Activated T-cell treated with anti-CD3 and anti-CD28 coated beads, Interleukin-2, amount 50 U/mL, for 72 hours (primary cell): ENCODE measurements around the gene HTR5A. TPM values are rescaled to one million over a fixed set of nuclear protein-coding genes. Genes with fewer than 3 reads are reported as not detected.

Experiments
- ATAC-seq, 2 donors: fragments of 150-1000 bp; cut with Tn5 transposase; replicated peaks in 1 of 2; 2 replicates each; pipeline ENCODE4 v1.10.0; 2021; ENCODE audit warnings: moderate library complexity in 2 of 2, mild to moderate bottlenecking in 1 of 2
- DNase-seq, 2 donors: peaks; one replicate each; pipeline ENCODE4 v3.0.0; 2021 to 2022; ENCODE audit warnings: mixed read lengths in 1 of 2
- H3K27ac Mint-ChIP-seq: one replicate; pipeline ENCODE4 v1.8.0; 2022; ENCODE audit warnings: mild to moderate bottlenecking, moderate library complexity, mixed read lengths
- H3K27me3 Mint-ChIP-seq: one replicate; pipeline ENCODE4 v1.8.0; 2022; ENCODE audit warnings: low read depth, mixed read lengths
- H3K36me3 Mint-ChIP-seq, 2 donors: one replicate each; pipeline ENCODE4 v1.8.0; 2022; ENCODE audit warnings: mixed read lengths in 2 of 2, mild to moderate bottlenecking in 1 of 2; ENCODE audit not compliant: insufficient read depth in 2 of 2
- H3K4me1 Mint-ChIP-seq: one replicate; pipeline ENCODE4 v1.8.0; 2022; ENCODE audit warnings: low read depth, mixed read lengths
- H3K4me3 Mint-ChIP-seq, 2 donors: one replicate each; pipeline ENCODE4 v1.8.0; 2022; ENCODE audit warnings: mild to moderate bottlenecking in 2 of 2, mixed read lengths in 2 of 2, moderate library complexity in 2 of 2
- H3K9me3 Mint-ChIP-seq, 2 donors: one replicate each; pipeline ENCODE4 v1.8.0; 2022; ENCODE audit warnings: mixed read lengths in 2 of 2
- total RNA-seq, 2 donors: library from RNA; stranded (reverse); gene quantifications; one replicate each; pipeline ENCODE4 v1.2.3, GENCODE V29; 2022

HTR5A gene
- total RNA-seq, 2 donors from 2014 or later, result not detected

DNA sequence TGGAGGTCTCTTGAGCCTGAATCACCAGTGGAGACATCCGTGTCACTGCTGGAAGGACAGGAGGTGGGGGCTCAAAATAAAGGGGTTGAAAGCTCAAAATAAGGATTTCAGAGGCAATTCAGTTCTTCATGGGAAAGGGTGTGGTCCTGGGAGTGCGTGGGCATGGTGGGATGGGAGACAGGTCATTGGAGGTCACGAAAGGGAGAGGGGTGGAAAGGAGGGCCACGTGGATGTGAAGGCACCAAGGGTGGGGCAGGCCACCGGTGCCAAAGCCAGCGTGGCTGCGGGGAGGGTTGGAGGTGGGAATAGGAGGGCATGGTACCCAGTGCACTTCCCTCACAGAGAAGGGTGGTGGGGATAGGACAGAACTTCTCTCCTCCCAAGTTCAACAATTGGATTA lies 59.7 kb downstream of the HTR5A start:
- H3K36me3 Mint-ChIP-seq, result no peaks in the 10 kb centered on the region
- H3K9me3 Mint-ChIP-seq, result no peaks in the 10 kb centered on the region
- no peak overlapping the region for H3K4me3 Mint-ChIP-seq
- H3K4me1 Mint-ChIP-seq, result no peaks in the 10 kb centered on the region
- no peak for DNase-seq
- no peak overlapping the region for H3K27ac Mint-ChIP-seq
- peaks cover 23% of the 10 kb centered on the region for H3K27me3 Mint-ChIP-seq
- ATAC-seq, result no peak

DNA sequence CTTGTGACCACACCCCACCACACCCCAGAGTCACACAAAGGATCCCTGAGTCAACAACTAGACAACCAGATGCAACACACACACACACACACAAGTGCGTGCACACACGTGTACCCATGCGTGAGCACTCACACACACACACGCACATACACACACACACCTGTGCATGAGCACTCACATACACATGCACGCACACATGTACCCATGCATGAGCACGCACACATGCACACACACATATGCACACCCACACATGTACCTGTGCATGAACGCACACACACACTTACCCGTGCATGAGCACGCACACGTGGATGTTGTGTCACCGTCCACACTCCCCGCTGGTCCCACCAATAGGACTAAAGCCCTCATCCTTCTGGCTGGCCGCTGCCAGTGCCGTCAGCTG lies 60.4 kb downstream of the HTR5A start:
- H3K27ac Mint-ChIP-seq, result no peak overlapping the region
- H3K4me3 Mint-ChIP-seq, result no peak overlapping the region
- no peaks in the 10 kb centered on the region for H3K36me3 Mint-ChIP-seq
- no peak for DNase-seq
- no peaks in the 10 kb centered on the region for H3K4me1 Mint-ChIP-seq
- peaks cover 17% of the 10 kb centered on the region for H3K27me3 Mint-ChIP-seq
- no peak for ATAC-seq
- no peaks in the 10 kb centered on the region for H3K9me3 Mint-ChIP-seq

GRCh38 chr7:155131090-155131489 lies 61.0 kb downstream of the HTR5A start:
- Mint-ChIP-seq H3K9me3 (no peaks in the 10 kb centered on the region), H3K36me3 (no peaks in the 10 kb centered on the region), H3K27me3 (peaks cover 16% of the 10 kb centered on the region), H3K27ac (no peak overlapping the region), H3K4me1 (no peaks in the 10 kb centered on the region), H3K4me3 (no peak overlapping the region)
- DNase-seq, result no peak
- no peak for ATAC-seq

GRCh38 chr7:155132431-155132830 lies 62.3 kb downstream of the HTR5A start:
- Mint-ChIP-seq H3K27ac (no peak overlapping the region), H3K36me3 (no peaks in the 10 kb centered on the region), H3K27me3 (peaks cover 15% of the 10 kb centered on the region), H3K4me3 (no peak overlapping the region), H3K9me3 (no peaks in the 10 kb centered on the region), H3K4me1 (no peaks in the 10 kb centered on the region)
- DNase-seq, result no peak
- ATAC-seq, result no peak

- Mint-ChIP-seq H3K9me3 (no peaks in the 10 kb centered on the region), H3K4me3 (no peak overlapping the region), H3K27ac (no peak overlapping the region), H3K27me3 (peaks cover 20% of the 10 kb centered on the region), H3K4me1 (no peaks in the 10 kb centered on the region), H3K36me3 (no peaks in the 10 kb centered on the region)
- no peak for DNase-seq
- no peak for ATAC-seq
Measured at GRCh38 chr7:155136619-155137243, 66.6 kb downstream of the HTR5A start.

Other genes starting within 250 kb of the HTR5A start
- 10 to 100 TPM; 17.2 to 22.5 TPM for gene PAXIP1, start 67.2 kb upstream of the HTR5A start, total RNA-seq
- gene INSIG1, start 227.6 kb downstream of the HTR5A start, total RNA-seq, result 10 to 100 TPM; 36.5 to 46.6 TPM